ENCODE data around the gene SMAD1. TPM values are rescaled to one million over a fixed set of nuclear protein-coding genes. Genes with fewer than 3 reads are reported as not detected.

SMAD1 gene
- total RNA-seq, 4 donors from 2014 or later = 10.4 to 36.9 (median 19.9) TPM

GRCh38 chr4:145488310-145488709 lies 6.7 kb downstream of the SMAD1 start:
- no peak for TF ChIP-seq CTCF (IDR thresholded peaks at IDR 0.05; ENCODE audit: low read depth)

DNA sequence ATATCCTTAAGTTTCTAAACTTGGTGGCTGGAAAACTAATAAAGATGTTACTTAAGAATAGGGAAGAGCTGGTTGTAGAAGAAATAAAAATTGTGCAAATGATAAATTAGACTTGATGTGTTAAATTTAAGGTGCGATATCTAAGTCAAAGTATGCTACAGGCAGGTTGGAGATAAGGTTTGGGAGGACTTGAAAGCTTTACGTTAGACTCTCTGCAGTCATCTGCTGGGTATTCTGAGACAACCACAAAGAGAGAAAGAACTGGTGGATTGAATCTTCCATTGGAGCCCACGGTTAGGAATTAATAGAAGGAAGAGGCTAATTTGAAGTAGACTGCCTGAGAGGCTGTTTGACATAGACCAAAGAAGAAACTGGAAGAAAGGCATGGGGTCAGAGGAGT lies 7.9 kb downstream of the SMAD1 start:
- no peak for TF ChIP-seq CTCF (IDR thresholded peaks at IDR 0.05; ENCODE audit: low read depth)

DNA sequence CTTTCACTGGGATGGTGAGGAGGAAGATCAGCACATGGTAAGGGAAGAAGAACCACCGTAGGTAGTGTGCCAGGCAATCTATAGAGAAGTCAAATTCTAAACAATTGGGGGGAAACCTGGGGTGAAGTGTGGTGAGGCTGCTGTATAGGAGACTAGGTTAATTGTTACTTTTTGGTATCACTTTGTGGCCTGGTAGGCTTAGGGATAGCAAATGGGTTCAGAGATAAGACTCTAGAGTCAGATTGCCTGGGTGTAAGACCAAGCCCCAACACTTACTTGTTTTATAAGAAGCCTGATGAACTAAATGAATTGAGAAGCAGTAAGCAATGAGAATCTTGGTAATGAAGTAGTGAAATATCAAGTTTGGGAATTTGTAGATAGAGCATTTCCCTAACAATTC lies 8.7 kb downstream of the SMAD1 start:
- TF ChIP-seq CTCF (IDR thresholded peaks at IDR 0.05; ENCODE audit: low read depth) = no peak

GRCh38 chr4:145490796-145491195 lies 9.1 kb downstream of the SMAD1 start:
- no peak for TF ChIP-seq CTCF (IDR thresholded peaks at IDR 0.05; ENCODE audit: low read depth)

DNA sequence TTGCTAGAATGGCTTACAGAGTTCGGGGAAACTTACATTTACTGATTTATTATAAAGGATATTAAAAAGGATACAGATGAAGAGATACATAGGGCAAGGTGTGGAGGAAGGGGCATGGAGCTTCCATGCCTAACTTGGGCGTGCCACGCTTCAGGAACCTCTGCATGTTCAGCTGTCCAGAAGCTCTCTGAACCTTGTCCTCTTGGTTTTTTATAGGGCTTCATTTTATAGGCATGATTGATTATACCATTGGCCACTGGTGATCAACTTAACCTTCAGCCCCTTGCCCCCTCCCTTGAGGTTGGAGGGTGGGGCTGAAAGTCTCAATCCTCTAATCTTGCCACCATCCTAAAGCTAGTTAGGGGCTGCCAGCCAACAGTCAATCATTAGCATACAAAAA lies 10.7 kb downstream of the SMAD1 start:
- TF ChIP-seq CTCF (IDR thresholded peaks at IDR 0.05; ENCODE audit: low read depth) = no peak

DNA sequence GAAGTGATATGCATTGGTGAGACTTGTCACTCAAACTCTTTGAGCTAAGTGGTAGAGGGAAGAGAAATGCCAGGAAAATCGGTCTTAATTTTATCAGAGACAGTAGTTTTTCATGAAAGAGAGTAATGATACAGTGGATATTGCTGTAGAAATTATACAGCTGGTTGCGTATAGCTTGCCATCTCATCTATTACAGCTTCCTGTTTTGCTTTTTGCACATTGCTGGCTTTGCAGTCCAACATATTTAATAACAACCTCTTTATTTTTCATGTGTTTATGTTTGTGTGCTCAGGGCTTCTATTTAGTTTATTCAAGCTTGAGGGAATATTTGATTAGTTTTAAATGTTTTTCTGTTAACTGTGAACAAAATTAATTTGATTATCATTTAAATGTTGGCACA lies 11.5 kb downstream of the SMAD1 start:
- no peak for TF ChIP-seq CTCF (IDR thresholded peaks at IDR 0.05; ENCODE audit: low read depth)

DNA sequence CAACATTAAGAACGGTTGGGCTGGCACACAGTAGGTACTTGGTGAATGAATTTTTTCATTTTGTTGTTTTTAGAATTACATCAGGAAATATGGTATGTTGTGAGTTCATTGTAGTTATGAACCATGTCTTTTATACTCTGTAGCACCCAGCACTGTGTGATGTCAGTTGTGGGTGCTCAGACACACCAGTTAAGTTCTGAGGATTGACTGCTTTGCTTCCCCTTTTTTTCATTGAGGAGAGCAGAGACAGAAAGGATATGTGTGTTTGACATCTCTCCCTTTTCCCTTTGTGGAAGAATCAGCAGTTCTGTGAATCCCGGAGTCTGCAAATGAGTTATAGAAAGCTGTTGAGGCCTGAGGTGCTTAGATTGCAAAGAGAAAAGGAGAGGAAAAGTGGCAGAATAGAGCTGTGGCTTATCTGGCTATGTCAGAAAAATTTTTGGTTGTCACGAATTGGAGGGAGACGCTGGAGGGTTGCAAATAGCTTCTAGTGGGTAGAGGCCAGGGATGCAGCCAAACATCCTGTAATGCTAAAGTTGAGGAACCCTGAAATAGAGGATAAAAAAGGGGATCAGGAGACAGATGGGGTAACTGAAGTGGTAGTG lies 13.1 kb downstream of the SMAD1 start:
- TF ChIP-seq CTCF (IDR thresholded peaks at IDR 0.05; ENCODE audit: low read depth) = no peak

All from subcutaneous adipose tissue (tissue), 4 donors.